ENCODE data around the gene ROBO2. TPM values are rescaled to one million over a fixed set of nuclear protein-coding genes. Genes with fewer than 3 reads are reported as not detected.

Gene ROBO2
- total RNA-seq, 2 experiments from 2014 or later, result not detected

DNA sequence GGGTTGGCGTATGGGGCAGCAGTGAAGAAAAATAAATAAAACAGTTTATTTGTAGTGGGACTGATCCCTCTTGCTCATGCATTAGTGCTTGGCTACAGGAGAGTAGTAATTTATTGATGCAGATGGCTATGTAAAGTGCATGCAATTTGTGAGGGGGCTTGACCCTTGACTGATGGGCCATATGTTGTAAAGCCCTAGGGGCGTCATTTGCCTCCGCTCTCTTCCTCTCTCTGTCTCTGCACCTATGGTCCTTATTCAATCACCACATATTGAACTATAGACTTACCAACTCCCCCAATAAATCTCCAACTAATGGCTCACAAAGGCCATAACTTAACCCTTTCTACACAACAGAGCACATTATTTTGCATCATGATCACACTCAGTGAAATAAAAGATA lies 227.7 kb downstream of the ROBO2 start:
- no peaks in the 10 kb centered on the region for H3K27me3 Mint-ChIP-seq
- no peak overlapping the region for H3K4me3 Mint-ChIP-seq
- H3K27ac Mint-ChIP-seq, result no peak overlapping the region
- H3K4me1 Mint-ChIP-seq, result no peaks in the 10 kb centered on the region
- peaks cover 2% of the 10 kb centered on the region for H3K9me3 Mint-ChIP-seq
- no peaks in the 10 kb centered on the region for H3K36me3 Mint-ChIP-seq
- DNase-seq, result no peak

DNA sequence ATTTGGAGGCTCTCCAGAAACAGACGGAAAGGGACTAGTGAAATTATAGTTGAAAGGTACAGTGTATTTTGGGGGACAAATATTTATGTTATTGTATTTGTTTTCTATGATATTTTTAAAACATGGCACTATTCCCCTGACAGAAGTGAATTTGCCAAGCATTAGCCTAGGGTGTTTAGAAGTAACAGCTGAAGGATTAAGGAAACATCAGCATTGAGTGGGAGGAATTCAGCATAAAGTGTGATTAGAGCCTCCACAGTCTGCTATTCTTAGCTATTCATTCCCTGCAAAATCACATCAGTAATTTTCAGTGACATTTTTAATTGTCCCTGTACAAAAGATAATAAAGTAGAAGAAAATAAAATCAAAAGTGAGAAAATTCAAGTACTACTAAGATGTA lies 231.4 kb downstream of the ROBO2 start:
- Mint-ChIP-seq H3K36me3 (no peaks in the 10 kb centered on the region), H3K27me3 (no peaks in the 10 kb centered on the region), H3K4me3 (no peak overlapping the region), H3K27ac (no peak overlapping the region), H3K9me3 (peaks cover 2% of the 10 kb centered on the region), H3K4me1 (no peaks in the 10 kb centered on the region)
- DNase-seq, result no peak

GRCh38 chr3:77271711-77272110 lies 231.8 kb downstream of the ROBO2 start:
- Mint-ChIP-seq H3K27me3 (no peaks in the 10 kb centered on the region), H3K36me3 (no peaks in the 10 kb centered on the region), H3K4me3 (no peak overlapping the region), H3K9me3 (peaks cover 2% of the 10 kb centered on the region), H3K27ac (no peak overlapping the region), H3K4me1 (no peaks in the 10 kb centered on the region)
- no peak for DNase-seq

- no peaks in the 10 kb centered on the region for H3K36me3 Mint-ChIP-seq
- DNase-seq, result no peak
- peaks cover 4% of the 10 kb centered on the region for H3K9me3 Mint-ChIP-seq
- H3K4me3 Mint-ChIP-seq, result no peak overlapping the region
- H3K27ac Mint-ChIP-seq, result no peak overlapping the region
- no peaks in the 10 kb centered on the region for H3K27me3 Mint-ChIP-seq
- H3K4me1 Mint-ChIP-seq, result no peaks in the 10 kb centered on the region
Observed at GRCh38 chr3:77279276-77279675, 239.4 kb downstream of the ROBO2 start.

- no peaks in the 10 kb centered on the region for H3K4me1 Mint-ChIP-seq
- no peak for DNase-seq
- H3K27me3 Mint-ChIP-seq, result no peaks in the 10 kb centered on the region
- H3K36me3 Mint-ChIP-seq, result no peaks in the 10 kb centered on the region
- peaks cover 4% of the 10 kb centered on the region for H3K9me3 Mint-ChIP-seq
- H3K27ac Mint-ChIP-seq, result no peak overlapping the region
- H3K4me3 Mint-ChIP-seq, result no peak overlapping the region
Observed at GRCh38 chr3:77281721-77282120, 241.8 kb downstream of the ROBO2 start.

GRCh38 chr3:77283108-77283507 lies 243.2 kb downstream of the ROBO2 start:
- Mint-ChIP-seq H3K4me3 (no peak overlapping the region), H3K36me3 (no peaks in the 10 kb centered on the region), H3K27ac (no peak overlapping the region), H3K27me3 (no peaks in the 10 kb centered on the region), H3K9me3 (peaks cover 3% of the 10 kb centered on the region), H3K4me1 (no peaks in the 10 kb centered on the region)
- no peak for DNase-seq

GRCh38 chr3:77288348-77288747 lies 248.4 kb downstream of the ROBO2 start:
- H3K4me3 Mint-ChIP-seq, result no peak overlapping the region
- no peaks in the 10 kb centered on the region for H3K36me3 Mint-ChIP-seq
- H3K27ac Mint-ChIP-seq, result no peak overlapping the region
- no peak for DNase-seq
- no peaks in the 10 kb centered on the region for H3K4me1 Mint-ChIP-seq
- H3K9me3 Mint-ChIP-seq, result peaks cover 19% of the 10 kb centered on the region
- H3K27me3 Mint-ChIP-seq, result no peaks in the 10 kb centered on the region

- Mint-ChIP-seq H3K4me1 (no peaks in the 10 kb centered on the region), H3K36me3 (no peaks in the 10 kb centered on the region), H3K9me3 (peaks cover 18% of the 10 kb centered on the region), H3K4me3 (no peak overlapping the region), H3K27me3 (no peaks in the 10 kb centered on the region), H3K27ac (no peak overlapping the region)
- DNase-seq, result no peak
Observed at GRCh38 chr3:77296527-77296926, 256.6 kb downstream of the ROBO2 start.

DNA sequence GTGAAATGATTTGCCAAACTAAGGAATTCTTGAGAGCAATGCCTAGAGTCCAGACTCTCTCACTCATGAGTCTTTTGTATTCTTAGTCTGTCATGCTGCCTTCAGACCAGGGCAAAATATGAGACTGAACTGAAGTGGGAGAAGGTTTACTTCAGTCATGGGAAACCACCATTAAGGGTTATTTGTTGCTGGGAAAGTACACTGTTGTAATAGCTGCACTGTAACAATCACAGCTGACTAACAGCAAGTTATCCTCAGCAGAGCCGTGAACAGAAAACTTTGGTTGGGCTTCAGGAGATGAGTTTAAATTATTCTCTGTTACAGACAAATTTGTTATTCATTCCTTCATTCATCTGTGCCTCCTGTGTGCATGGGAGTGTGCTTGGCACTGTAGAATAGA lies 258.5 kb downstream of the ROBO2 start:
- H3K27me3 Mint-ChIP-seq, result no peaks in the 10 kb centered on the region
- no peaks in the 10 kb centered on the region for H3K4me1 Mint-ChIP-seq
- H3K36me3 Mint-ChIP-seq, result no peaks in the 10 kb centered on the region
- no peak for DNase-seq
- no peak overlapping the region for H3K27ac Mint-ChIP-seq
- peaks cover 6% of the 10 kb centered on the region for H3K9me3 Mint-ChIP-seq
- no peak overlapping the region for H3K4me3 Mint-ChIP-seq

DNA sequence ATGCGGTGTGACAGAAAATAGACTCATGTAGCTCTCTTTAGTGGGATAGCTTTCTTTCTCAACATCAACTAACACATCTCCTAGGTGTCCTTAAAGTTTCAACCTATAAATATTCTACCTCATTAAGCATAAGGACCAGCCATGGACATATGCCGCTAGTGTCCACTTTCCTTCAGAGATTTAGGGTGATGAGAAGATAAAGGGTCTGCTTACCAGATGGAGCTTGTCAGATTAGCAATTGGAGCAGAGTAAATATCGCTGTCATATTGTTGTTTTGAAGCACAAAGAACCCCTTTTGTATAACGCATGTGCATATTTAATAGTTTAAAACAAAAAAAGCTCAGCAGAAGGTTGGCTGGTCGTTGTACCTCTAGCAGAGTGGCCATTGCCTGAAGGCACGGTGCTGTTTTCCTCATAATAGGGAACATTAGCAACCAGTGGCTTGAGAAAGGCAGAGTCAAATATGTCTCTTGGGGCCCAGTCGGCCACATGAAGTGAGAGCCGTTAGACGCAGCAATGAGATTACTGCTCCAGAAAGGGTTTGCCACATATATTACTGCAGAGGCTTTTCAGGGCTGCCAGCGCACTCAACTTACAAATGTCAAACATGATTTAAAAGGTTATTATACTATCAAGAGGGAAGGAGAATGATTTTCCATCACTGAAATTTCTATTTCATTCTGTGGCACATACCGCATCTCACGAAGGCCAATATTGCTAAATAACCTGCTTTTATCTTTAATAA lies 264.2 kb downstream of the ROBO2 start:
- no peaks in the 10 kb centered on the region for H3K27me3 Mint-ChIP-seq
- H3K9me3 Mint-ChIP-seq, result no peaks in the 10 kb centered on the region
- no peaks in the 10 kb centered on the region for H3K4me1 Mint-ChIP-seq
- H3K4me3 Mint-ChIP-seq, result no peak overlapping the region
- H3K36me3 Mint-ChIP-seq, result no peaks in the 10 kb centered on the region
- no peak overlapping the region for H3K27ac Mint-ChIP-seq
- DNase-seq, result no peak

DNA sequence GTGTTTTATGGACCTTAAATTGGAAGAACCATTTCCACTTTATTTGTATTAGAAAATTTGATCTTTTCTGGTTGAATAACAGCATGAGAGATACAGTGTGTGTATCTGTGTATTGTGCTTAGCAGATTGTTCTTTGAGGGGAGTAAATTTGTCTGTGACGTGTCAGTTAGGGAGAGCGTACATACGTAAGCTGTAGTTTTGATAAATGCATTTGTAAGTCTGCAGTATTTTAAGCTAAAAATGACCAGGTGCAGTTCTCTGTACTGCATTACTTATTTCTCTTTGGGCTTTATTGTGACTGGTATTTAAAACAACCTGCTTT lies 264.8 kb downstream of the ROBO2 start:
- DNase-seq, result no peak
- H3K9me3 Mint-ChIP-seq, result no peaks in the 10 kb centered on the region
- no peaks in the 10 kb centered on the region for H3K36me3 Mint-ChIP-seq
- no peaks in the 10 kb centered on the region for H3K27me3 Mint-ChIP-seq
- no peak overlapping the region for H3K4me3 Mint-ChIP-seq
- H3K27ac Mint-ChIP-seq, result no peak overlapping the region
- no peaks in the 10 kb centered on the region for H3K4me1 Mint-ChIP-seq

DNA sequence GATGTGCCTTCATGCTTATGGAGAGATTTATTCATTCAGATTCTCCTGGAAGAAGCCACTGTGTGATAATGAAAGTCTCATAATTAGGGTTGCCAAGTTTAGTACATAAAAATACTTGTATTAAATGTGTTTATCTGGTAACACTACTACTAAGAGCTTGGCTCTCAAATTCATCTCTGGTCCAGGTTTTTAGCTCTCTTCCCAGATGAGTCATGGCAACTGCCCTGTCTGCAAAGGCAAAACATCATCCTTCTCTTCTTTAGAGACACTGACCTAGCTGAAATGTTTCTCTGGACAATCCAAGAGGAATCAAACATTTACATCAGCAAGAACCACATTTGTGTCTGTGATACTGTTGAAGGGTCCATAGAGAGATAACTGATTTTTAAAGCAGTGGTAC lies 269.6 kb downstream of the ROBO2 start:
- Mint-ChIP-seq H3K4me3 (no peak overlapping the region), H3K9me3 (peaks cover 2% of the 10 kb centered on the region), H3K36me3 (no peaks in the 10 kb centered on the region), H3K27me3 (no peaks in the 10 kb centered on the region), H3K27ac (no peak overlapping the region), H3K4me1 (no peaks in the 10 kb centered on the region)
- no peak for DNase-seq

DNA sequence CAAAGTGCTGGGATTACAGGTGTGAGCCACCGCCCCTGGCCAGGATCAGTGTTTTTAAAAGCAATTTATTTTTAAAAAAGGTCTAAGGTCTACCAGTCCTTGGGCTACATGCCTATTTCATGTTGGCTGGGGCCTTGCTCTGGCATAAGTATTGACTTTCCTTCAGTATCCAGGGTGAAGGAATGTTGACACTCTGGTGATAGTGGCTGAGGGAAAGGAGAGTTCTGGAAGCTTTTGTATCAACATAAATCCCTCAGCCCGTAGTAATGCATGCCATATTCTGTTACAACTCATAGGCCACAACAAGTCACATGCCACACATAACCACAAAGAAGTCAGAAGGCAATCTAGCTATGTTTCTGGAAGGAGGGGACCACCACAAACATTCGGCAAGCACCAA lies 273.9 kb downstream of the ROBO2 start:
- Mint-ChIP-seq H3K27me3 (no peaks in the 10 kb centered on the region), H3K4me3 (no peak overlapping the region), H3K27ac (no peak overlapping the region), H3K4me1 (no peaks in the 10 kb centered on the region), H3K36me3 (no peaks in the 10 kb centered on the region), H3K9me3 (peaks cover 2% of the 10 kb centered on the region)
- DNase-seq, result no peak

- H3K4me3 Mint-ChIP-seq, result no peak overlapping the region
- no peaks in the 10 kb centered on the region for H3K36me3 Mint-ChIP-seq
- no peaks in the 10 kb centered on the region for H3K9me3 Mint-ChIP-seq
- no peak overlapping the region for H3K27ac Mint-ChIP-seq
- no peaks in the 10 kb centered on the region for H3K27me3 Mint-ChIP-seq
- no peak for DNase-seq
- no peaks in the 10 kb centered on the region for H3K4me1 Mint-ChIP-seq
Observed at GRCh38 chr3:77319711-77320110, 279.8 kb downstream of the ROBO2 start.

GRCh38 chr3:77320514-77320913 lies 280.6 kb downstream of the ROBO2 start:
- Mint-ChIP-seq H3K36me3 (no peaks in the 10 kb centered on the region), H3K4me3 (no peak overlapping the region), H3K27ac (no peak overlapping the region), H3K27me3 (no peaks in the 10 kb centered on the region), H3K4me1 (no peaks in the 10 kb centered on the region), H3K9me3 (no peaks in the 10 kb centered on the region)
- no peak for DNase-seq

DNA sequence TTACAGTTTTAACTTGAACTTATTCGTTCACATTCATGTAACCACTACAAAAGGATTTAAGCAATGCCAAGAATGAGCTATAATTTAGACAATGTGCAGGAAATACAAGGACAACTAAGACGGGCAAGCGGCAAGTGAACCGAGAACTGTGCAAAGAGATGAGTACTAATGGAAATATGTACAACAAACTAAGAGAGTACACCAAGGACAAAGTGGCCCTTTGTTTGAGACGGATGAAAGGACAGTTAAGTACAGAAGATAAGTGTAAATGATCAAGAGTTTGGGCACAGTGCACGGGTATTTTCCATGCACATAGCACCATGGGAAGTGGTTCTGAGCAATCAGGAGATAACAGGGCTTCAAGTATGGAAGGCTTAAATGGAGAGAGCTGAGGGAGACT lies 281.7 kb downstream of the ROBO2 start:
- Mint-ChIP-seq H3K4me1 (no peaks in the 10 kb centered on the region), H3K4me3 (no peak overlapping the region), H3K36me3 (no peaks in the 10 kb centered on the region), H3K9me3 (no peaks in the 10 kb centered on the region), H3K27ac (no peak overlapping the region), H3K27me3 (no peaks in the 10 kb centered on the region)
- DNase-seq, result no peak
